Stimulated activated CD4-positive, alpha-beta T cell treated with anti-CD3 and anti-CD28 coated beads, Interleukin-4, amount 100 ng/mL, for 48 hours (primary cell): ENCODE data around the gene GAPT.

Source experiments
- DNase-seq, 2 donors: peaks; one replicate each; pipeline ENCODE4 v3.0.0-alpha.2; 2020; ENCODE audit warnings: low read depth in 2 of 2

GAPT gene

GRCh38 chr5:58460732-58461286, 30.4 kb upstream of the GAPT start:
- DNase-seq: peak; percentile 81 to 85

- DNase-seq: no peak
Observed at GRCh38 chr5:58462154-58462553, 29.1 kb upstream of the GAPT start.

GRCh38 chr5:58462623-58463230, 28.5 kb upstream of the GAPT start:
- DNase-seq: peak in 1 of 2 donors; percentile 6

- DNase-seq: peak in 1 of 2 donors; percentile 7
Observed at GRCh38 chr5:58466939-58467338, 24.3 kb upstream of the GAPT start.

- DNase-seq: no peak
Observed at GRCh38 chr5:58469896-58470295, 21.3 kb upstream of the GAPT start.

- no peak for DNase-seq
Observed at GRCh38 chr5:58475404-58475803, 15.8 kb upstream of the GAPT start.

- no peak for DNase-seq
Observed at GRCh38 chr5:58477760-58478376, 13.4 kb upstream of the GAPT start.

- no peak for DNase-seq
Observed at GRCh38 chr5:58481066-58481676, 10.1 kb upstream of the GAPT start.

- DNase-seq: no peak
Observed at GRCh38 chr5:58481828-58482227, 9.4 kb upstream of the GAPT start.

- DNase-seq: no peak
Observed at GRCh38 chr5:58482536-58482935, 8.7 kb upstream of the GAPT start.

- DNase-seq: no peak
Observed at GRCh38 chr5:58484505-58484904, 6.7 kb upstream of the GAPT start.

- no peak for DNase-seq
Observed at GRCh38 chr5:58486290-58486689, 4.9 kb upstream of the GAPT start.

GRCh38 chr5:58490402-58491050, 709 bp upstream of the GAPT start:
- no peak for DNase-seq

GRCh38 chr5:58493141-58493540, 1.9 kb downstream of the GAPT start:
- DNase-seq: no peak

GRCh38 chr5:58496488-58496887, 5.3 kb downstream of the GAPT start:
- no peak for DNase-seq

GRCh38 chr5:58497386-58497785, 6.2 kb downstream of the GAPT start:
- no peak for DNase-seq

GRCh38 chr5:58497921-58498320, 6.7 kb downstream of the GAPT start:
- no peak for DNase-seq

GRCh38 chr5:58498340-58498942, 7.2 kb downstream of the GAPT start:
- DNase-seq: no peak

- DNase-seq: no peak
Observed at GRCh38 chr5:58499231-58499630, 8.0 kb downstream of the GAPT start.

- DNase-seq: no peak
Observed at GRCh38 chr5:58499941-58500340, 8.7 kb downstream of the GAPT start.

GRCh38 chr5:58501778-58502417, 10.7 kb downstream of the GAPT start:
- DNase-seq: no peak
